Measurements from ENCODE around the gene MTX1.
"Not testable (repeated sequence)": the region's sequence is repeated elsewhere in the genome, so short reads cannot be mapped to it uniquely, and the experiment has no call there.

Gene MTX1

GRCh38 chr1:155235375-155235774, 26.9 kb downstream of the MTX1 start:
- DNase-seq (ENCODE audit: low spot score) = not testable (repeated sequence)

- DNase-seq (ENCODE audit: low spot score) = no peak
These were observed 28.0 kb downstream of the MTX1 start for GRCh38 chr1:155236451-155236850.

GRCh38 chr1:155241069-155241679, 32.7 kb downstream of the MTX1 start:
- peak; percentile 83 for DNase-seq (ENCODE audit: low spot score)

GRCh38 chr1:155241841-155242264, 33.4 kb downstream of the MTX1 start:
- DNase-seq (ENCODE audit: low spot score) = no peak

- no peak for DNase-seq (ENCODE audit: low spot score)
These were observed 34.4 kb downstream of the MTX1 start for GRCh38 chr1:155242805-155243358.

GRCh38 chr1:155244368-155245162, 36.1 kb downstream of the MTX1 start:
- peak; percentile 93 for DNase-seq (ENCODE audit: low spot score)

GRCh38 chr1:155245163-155245524, 36.6 kb downstream of the MTX1 start:
- no peak for DNase-seq (ENCODE audit: low spot score)

GRCh38 chr1:155246796-155247195, 38.3 kb downstream of the MTX1 start:
- not testable (repeated sequence) for DNase-seq (ENCODE audit: low spot score)

GRCh38 chr1:155247667-155248553, 39.4 kb downstream of the MTX1 start:
- DNase-seq (ENCODE audit: low spot score) = no peak

- no peak for DNase-seq (ENCODE audit: low spot score)
These were observed 41.7 kb downstream of the MTX1 start for GRCh38 chr1:155250246-155250632.

- DNase-seq (ENCODE audit: low spot score) = peak; percentile 97
These were observed 42.3 kb downstream of the MTX1 start for GRCh38 chr1:155250633-155251449.

GRCh38 chr1:155251566-155251965, 43.1 kb downstream of the MTX1 start:
- DNase-seq (ENCODE audit: low spot score) = no peak

- DNase-seq (ENCODE audit: low spot score) = no peak
These were observed 44.7 kb downstream of the MTX1 start for GRCh38 chr1:155253208-155253607.

GRCh38 chr1:155253797-155254196, 45.3 kb downstream of the MTX1 start:
- no peak for DNase-seq (ENCODE audit: low spot score)

GRCh38 chr1:155254228-155254713, 45.8 kb downstream of the MTX1 start:
- DNase-seq (ENCODE audit: low spot score) = no peak

GRCh38 chr1:155254714-155255242, 46.3 kb downstream of the MTX1 start:
- DNase-seq (ENCODE audit: low spot score) = no peak

GRCh38 chr1:155255243-155256007, 46.9 kb downstream of the MTX1 start, which contains the start of gene ENTREP3:
Gene ENTREP3, minus strand, starts transcription at chr1:155255483. Its CDS starts 606 bp downstream, at chr1:155254877.
- DNase-seq (ENCODE audit: low spot score) = peak; percentile 96

GRCh38 chr1:155256058-155256852, 47.8 kb downstream of the MTX1 start:
- no peak for DNase-seq (ENCODE audit: low spot score)

- no peak for DNase-seq (ENCODE audit: low spot score)
These were observed 51.8 kb downstream of the MTX1 start for GRCh38 chr1:155260276-155260675.
